ENCODE results near the gene ERCC8. TPM values are rescaled to one million over a fixed set of nuclear protein-coding genes. Genes with fewer than 3 reads are reported as not detected.
"Not testable (repeated sequence)": the region's sequence is repeated elsewhere in the genome, so short reads cannot be mapped to it uniquely, and the experiment has no call there.

ERCC8 gene
- total RNA-seq, 1 donor from 2014 or later: 31.8 TPM

DNA sequence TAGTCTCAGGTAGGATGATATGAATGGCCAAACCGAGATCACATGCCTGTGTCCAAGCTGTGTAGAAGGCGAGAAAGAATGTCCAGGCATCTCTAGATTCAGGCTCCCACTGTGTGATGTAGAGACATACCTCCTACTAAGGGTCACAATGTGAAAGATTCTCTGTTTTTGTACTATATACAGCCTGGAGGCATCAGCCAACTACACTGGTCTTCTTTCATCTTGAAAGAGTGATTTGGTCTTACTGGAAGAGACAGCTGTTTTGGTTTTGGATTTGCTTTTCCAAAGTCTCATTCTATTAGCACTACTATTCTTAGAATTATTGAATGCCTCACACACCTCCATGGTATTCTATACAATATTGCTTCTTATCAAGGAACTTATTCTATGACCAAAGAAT lies 26.4 kb downstream of the ERCC8 start:
- no peak for FAIRE-seq

GRCh38 chr5:60916646-60917045 lies 28.2 kb downstream of the ERCC8 start:
- no peak for FAIRE-seq
- DNase-seq (ENCODE audit: low spot score in 2 of 2): no peak

More for the DNA sequence above, 26.4 kb downstream of the ERCC8 start:
- no peak for DNase-seq (ENCODE audit: low spot score in 2 of 2)

- no peak for FAIRE-seq
- no peak for DNase-seq (ENCODE audit: low spot score in 2 of 2)
Observed at GRCh38 chr5:60903356-60903755, 41.5 kb downstream of the ERCC8 start.

- FAIRE-seq (no peak), DNase-seq (ENCODE audit: low spot score in 2 of 2) (no peak)
Observed at GRCh38 chr5:60896991-60897390, 47.9 kb downstream of the ERCC8 start.

DNA sequence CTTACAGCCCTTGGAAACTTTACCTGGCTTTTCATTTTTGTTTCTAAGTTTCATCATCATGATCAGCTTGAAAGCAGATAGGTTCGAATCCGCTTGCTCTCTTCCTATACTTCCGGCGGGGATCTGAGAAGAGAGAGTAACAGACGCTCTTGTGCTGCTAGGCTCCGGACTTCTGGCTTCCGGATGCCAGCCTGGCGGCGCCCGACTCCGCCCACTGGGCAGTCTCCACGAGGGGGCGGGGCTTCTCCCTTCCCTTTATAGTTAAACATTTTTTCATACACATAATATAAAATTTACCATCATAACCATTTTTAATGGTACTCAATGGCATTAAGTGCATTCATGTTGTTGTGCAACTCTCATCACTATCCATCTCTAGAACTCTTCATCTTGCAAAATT lies 51.3 kb downstream of the ERCC8 start:
- no peak for FAIRE-seq
- no peak for DNase-seq (ENCODE audit: low spot score in 2 of 2)

DNA sequence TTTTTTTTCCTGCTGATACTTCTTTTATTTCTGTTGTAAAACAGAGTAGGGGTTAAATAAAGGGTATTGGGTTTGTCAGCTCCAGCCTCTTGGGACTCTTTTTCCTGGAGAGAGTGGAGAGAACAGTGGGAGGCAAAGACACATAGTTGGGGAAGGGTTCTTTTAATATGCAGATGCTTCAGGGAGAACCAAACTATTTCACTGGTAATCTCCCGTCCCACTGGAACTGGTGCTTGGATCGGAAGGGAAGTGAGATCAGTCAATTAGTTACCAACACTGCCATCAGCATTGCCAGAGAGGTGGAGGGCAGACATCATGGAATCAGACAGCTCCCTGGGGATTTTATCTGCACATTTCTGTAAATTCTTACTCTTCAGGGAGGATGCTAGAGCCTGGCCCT lies 53.2 kb downstream of the ERCC8 start:
- FAIRE-seq (no peak), DNase-seq (ENCODE audit: low spot score in 2 of 2) (no peak)

DNA sequence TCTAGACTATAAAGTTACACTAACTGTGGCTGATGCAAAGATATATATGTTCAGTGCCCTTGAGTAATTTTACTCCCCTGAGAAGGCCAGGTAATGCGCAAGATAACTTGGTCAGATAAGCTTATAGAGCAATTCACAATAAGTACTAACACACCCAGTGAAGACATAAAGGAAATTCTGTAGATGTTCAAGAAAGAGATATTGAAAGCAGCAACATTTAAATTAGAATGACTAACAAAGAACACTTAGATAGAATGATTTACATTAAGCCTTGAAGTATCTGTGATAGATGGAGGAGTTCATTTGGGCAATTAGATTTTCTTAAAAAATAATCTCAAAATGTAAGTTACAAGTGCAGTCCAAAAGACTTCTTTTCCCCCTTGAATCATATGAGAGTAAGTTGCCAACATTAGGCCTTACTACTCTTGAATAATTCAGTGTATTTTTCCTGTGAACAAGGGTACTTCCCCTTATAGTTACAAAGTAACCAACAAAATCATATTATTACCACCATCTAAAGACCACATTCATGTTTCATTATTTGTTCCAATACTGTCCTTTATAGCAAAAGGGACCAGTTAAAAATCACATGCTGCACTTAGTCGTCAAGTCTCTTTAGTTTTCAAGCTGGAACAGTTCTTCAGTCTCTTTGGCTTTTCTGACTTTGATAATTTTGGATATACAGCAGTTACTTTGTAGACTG lies 56.4 kb downstream of the ERCC8 start:
- FAIRE-seq (no peak), DNase-seq (ENCODE audit: low spot score in 2 of 2) (no peak)

DNA sequence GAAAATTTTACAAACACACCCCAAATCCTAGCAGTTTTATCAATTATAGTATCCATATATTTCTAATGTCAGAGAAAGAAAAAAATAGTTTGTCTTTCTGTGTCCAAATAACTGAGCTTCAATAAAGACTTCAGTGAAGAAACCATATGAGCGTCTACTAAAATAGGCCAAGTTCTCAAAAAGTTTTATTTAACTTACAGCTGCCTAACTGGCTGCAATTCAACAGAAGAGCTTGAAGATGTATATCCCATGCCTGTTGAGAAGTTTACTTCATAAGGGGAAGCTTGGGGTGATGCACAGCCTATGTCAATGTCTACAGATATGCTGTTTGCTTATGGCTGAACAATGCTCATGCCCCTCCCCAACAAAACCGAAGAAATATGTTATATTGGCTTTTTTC lies 57.1 kb downstream of the ERCC8 start:
- no peak for FAIRE-seq
- no peak for DNase-seq (ENCODE audit: low spot score in 2 of 2)

GRCh38 chr5:60887096-60887495 lies 57.8 kb downstream of the ERCC8 start:
- DNase-seq (ENCODE audit: low spot score in 2 of 2) (no peak), FAIRE-seq (no peak)

DNA sequence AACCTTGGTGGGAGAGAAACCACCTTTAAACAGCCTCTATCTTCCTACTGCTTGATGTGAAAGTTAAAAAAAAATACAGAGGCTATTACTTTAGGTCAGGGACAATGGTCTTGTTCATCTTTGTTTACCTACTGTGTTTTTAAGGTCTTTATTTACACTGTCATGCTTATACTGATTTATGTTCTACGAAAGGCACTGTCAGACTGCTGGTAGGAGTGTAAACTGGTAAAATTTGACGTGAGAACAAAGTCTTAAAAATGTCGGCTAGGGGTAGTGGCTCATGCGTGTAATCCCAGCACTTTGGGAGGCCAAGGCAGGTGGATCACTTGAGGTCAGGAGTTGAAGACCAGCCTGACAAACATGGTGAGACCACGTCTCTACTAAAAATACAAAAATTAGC lies 58.7 kb downstream of the ERCC8 start:
- FAIRE-seq (no peak), DNase-seq (ENCODE audit: low spot score in 2 of 2) (no peak)

- DNase-seq (ENCODE audit: low spot score in 2 of 2) (peak; percentile 25), FAIRE-seq (peak; percentile 3)
Observed at GRCh38 chr5:60883229-60883628, 61.6 kb downstream of the ERCC8 start.

DNA sequence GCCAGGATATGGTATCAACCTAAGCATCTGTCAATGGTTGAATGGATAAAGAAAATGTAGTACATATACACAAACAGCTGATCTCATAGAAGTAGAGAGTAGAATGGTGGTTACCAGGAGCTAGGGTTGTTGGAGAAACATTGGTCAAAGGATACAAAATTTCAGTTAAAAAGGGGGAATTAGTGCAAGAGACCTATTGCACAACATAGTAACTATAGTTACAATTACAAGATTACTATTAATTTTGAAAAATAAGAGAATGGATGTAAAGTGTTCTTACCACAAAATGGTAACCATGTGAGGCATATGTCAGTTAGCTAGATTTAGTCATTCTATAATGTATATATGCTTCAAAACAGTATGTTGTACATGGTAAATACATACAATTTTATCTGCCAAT lies 72.0 kb downstream of the ERCC8 start:
- FAIRE-seq (no peak), DNase-seq (ENCODE audit: low spot score in 2 of 2) (no peak)

DNA sequence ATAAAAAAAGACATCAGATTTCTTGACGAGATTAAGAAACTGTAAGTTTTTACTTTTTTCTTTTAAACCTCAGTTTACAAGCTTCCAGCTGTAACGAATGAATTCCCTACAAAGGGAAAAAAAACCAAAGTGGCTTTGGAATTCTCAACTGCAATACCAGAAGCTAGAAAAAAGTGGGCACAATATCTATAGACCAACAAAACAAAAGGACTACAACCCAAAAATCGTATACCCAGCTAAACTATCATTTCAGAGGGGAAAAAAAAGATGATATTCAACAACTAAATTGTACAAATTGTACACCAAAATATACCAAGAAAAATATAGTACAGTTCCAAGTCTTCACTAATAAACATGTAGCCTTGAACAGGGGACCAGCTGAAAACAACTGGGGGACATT lies 74.0 kb downstream of the ERCC8 start:
- no peak for DNase-seq (ENCODE audit: low spot score in 2 of 2)
- no peak for FAIRE-seq

DNA sequence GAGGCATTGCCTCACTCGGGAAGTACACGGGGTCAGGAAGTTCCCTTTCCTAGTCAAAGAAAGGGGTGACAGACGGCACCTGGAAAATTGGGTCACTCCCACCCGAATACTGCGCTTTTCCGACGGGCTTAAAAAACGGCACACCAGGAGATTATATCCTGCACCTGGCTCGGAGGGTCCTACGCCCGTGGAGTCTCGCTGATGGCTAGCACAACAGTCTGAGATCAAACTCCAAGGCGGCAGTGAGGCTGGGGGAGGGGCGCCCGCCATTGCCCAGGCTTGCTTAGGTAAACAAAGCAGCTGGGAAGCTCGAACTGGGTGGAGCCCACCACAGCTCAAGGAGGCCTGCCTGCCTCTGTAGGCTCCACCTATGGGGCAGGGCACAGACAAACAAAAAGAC lies 84.3 kb downstream of the ERCC8 start:
- DNase-seq (ENCODE audit: low spot score in 2 of 2); FAIRE-seq: not testable (repeated sequence)

GRCh38 chr5:60856066-60856465 lies 88.8 kb downstream of the ERCC8 start:
- FAIRE-seq (no peak), DNase-seq (ENCODE audit: low spot score in 2 of 2) (no peak)

- FAIRE-seq: no peak
- DNase-seq (ENCODE audit: low spot score in 2 of 2): no peak
Observed at GRCh38 chr5:60852940-60853339, 91.9 kb downstream of the ERCC8 start.

GRCh38 chr5:60852317-60852716 lies 92.6 kb downstream of the ERCC8 start:
- no peak for FAIRE-seq
- DNase-seq (ENCODE audit: low spot score in 2 of 2): no peak

DNA sequence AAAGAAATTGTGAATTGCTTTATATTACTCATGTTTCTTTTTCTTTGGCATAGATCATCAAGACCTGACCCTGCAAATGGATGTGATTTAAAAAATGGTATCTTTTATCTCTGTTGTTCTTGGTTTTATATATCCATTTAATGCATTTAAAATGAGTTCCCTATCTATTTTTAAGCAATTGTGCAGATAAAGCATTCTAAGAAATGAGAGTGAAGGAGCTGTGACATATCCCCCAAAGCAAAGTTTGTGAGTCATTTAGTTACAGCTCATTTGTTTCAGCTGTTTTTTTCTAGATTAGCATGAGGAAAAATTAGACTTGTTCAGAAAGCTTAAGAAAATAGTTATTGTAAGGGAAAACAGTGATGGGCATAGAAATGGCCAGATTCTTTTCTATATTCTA lies 93.2 kb downstream of the ERCC8 start:
- FAIRE-seq (no peak), DNase-seq (ENCODE audit: low spot score in 2 of 2) (no peak)

DNA sequence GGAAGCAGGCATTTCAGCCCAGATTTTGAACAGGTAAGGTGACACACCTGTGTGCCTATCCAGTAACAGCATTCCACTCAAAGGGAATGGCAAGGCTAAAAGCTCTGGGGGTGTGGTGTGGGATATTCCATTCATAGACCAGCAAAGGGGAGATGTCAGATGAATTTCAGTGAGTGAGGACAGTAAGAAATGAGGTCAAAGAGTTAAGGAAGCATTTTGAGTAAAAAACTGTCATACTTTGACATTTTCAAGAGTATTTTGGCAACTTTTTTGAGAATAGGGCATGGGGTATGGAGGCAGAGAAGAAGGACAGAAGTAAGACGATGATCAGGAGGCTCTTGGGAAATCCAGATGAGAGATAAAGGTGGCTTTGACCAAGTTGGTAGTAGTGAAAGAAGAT lies 98.6 kb downstream of the ERCC8 start:
- DNase-seq (ENCODE audit: low spot score in 2 of 2) (no peak), FAIRE-seq (no peak)

DNA sequence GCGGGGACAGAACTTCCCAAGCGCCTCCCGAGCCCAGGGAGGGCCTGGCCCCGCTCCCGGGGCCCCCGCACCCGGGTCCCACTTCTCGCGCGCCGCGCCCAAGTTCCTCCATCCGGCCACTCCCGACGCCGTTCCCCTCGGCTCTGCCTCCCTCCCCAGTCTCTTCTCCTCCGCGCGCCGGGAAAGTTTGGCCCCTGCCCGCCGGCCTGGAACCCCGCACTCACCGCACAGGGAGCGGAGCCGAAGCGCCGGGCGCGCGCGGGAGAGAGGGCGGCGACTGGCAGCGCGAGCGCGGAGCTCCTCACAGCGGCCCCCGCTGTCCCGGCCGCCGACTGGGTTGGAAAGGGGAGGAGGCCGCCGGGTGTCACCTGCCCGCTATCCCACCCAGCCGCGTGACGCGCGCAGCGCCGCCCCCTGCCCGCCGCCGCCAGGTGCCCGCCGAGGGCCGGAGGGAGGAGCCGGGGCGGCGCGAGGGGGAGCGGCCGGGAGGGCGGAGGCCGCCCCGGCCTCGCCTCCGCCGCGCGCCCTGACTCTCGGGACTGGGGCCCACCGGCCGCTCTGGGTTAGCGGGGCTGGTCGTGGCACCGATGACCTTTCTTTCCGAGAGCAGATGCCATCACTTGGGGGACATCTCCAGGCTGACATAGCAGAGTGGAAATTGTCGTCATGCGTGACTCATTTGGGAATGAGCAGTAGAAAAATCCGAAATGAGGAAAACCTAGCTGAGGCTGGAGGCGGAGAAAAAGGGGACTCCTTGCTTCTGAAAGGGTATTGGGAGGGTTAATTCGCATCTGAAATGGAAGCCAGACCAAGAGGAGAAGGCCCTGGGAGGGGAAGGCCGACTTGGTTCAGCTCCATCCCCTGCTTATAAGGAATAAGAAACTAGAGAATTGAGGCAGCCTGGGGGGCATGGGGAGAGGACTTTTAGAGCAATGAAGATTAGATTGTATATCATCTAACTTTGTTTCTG lies 100.6 kb downstream of the ERCC8 start, which contains the start of gene ELOVL7:
Gene ELOVL7, minus strand, starts transcription at position 334 of the 970 bp plus-strand sequence. CDS start 56,872 bp downstream, outside the sequence.
- FAIRE-seq (no peak), DNase-seq (ENCODE audit: low spot score in 2 of 2) (peak; percentile 78 to 83)

DNA sequence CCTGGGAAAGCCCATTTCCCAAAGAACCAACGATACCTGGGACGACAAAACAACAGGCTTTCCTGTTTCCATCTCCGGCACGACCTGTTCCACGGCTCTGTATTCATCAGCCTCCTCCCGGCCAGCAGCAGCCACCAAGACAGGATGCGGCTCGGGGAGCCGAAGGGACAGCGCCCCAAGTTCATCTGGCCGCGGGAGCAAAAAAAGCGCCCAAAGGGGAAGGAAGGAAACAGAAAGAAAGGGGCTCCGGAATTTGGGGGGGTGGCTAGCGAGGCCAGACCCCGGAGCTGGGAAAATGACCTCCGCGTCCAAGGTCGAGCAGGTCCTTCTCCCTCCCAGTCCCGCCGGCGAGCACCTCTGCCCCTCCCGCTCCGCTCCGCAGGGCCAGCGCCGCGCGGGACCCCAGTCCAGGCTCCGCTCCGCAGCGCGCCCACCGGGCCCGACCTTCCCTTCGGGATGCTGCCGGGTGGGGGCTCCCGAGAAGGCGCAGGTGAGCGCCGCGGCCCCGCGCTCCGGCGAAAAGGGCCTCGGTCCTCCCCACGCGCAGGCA lies 101.4 kb downstream of the ERCC8 start:
- peak; percentile 23 to 50 for DNase-seq (ENCODE audit: low spot score in 2 of 2)
- FAIRE-seq: no peak
